Mesodermal cell (in vitro differentiated cells): ENCODE results near the gene OR2S2.

Experiments used
- H3K27ac ChIP-seq: 2 replicates; pipeline ENCODE4 v1.7.0; 2013; ENCODE audit warnings: mild to moderate bottlenecking, low read depth, low read length, moderate library complexity; ENCODE audit not compliant: severe bottlenecking
- H3K36me3 ChIP-seq: 2 replicates; pipeline ENCODE4 v1.7.1; 2013; ENCODE audit warnings: mild to moderate bottlenecking, low read length, moderate library complexity; ENCODE audit not compliant: control insufficient read depth, insufficient read depth
- H3K4me1 ChIP-seq: one replicate; pipeline ENCODE4 v1.7.1; 2013; ENCODE audit warnings: mild to moderate bottlenecking, low read length; ENCODE audit not compliant: insufficient read depth, control insufficient read depth, poor library complexity, severe bottlenecking
- H3K4me3 ChIP-seq: 2 replicates; pipeline ENCODE4 v1.7.0; 2013; ENCODE audit warnings: low read length, control low read depth, mild to moderate bottlenecking; ENCODE audit not compliant: insufficient read depth, poor library complexity, severe bottlenecking; ENCODE audit errors: extremely low read depth
- H3K9me3 ChIP-seq: 2 replicates; pipeline ENCODE4 v1.7.1; 2013; ENCODE audit warnings: mild to moderate bottlenecking, low read length, moderate library complexity; ENCODE audit not compliant: control insufficient read depth
- WGBS, 2 experiments: methylation state at CpG; one replicate each; pipeline ENCODE4 v1.1.5; 2013; ENCODE audit warnings: missing lambda C conversion rate in 2 of 2; ENCODE audit not compliant: insufficient coverage in 2 of 2; 5-methylcytosine and 5-hydroxymethylcytosine counted together

OR2S2 gene

GRCh38 chr9:35962126-35962906, 4.4 kb upstream of the OR2S2 start:
- Histone ChIP-seq H3K4me3 (no peak overlapping the region), H3K36me3 (no peaks in the 10 kb centered on the region), H3K4me1 (no peaks in the 10 kb centered on the region), H3K27ac (no peak overlapping the region), H3K9me3 (no peaks in the 10 kb centered on the region)
- WGBS, 2 experiments = 81 to 86% methylated on average over 15 to 16 of the region's 23 CpGs

GRCh38 chr9:35960039-35960655, 2.2 kb upstream of the OR2S2 start:
- 83% methylated on average over 2 of the region's 3 CpGs; no CpG with 5 or more reads in 1 of the 2 experiments for WGBS, 2 experiments
- H3K36me3 ChIP-seq = no peaks in the 10 kb centered on the region
- H3K4me1 ChIP-seq = no peaks in the 10 kb centered on the region
- no peaks in the 10 kb centered on the region for H3K9me3 ChIP-seq
- H3K4me3 ChIP-seq = no peak overlapping the region
- no peak overlapping the region for H3K27ac ChIP-seq

DNA sequence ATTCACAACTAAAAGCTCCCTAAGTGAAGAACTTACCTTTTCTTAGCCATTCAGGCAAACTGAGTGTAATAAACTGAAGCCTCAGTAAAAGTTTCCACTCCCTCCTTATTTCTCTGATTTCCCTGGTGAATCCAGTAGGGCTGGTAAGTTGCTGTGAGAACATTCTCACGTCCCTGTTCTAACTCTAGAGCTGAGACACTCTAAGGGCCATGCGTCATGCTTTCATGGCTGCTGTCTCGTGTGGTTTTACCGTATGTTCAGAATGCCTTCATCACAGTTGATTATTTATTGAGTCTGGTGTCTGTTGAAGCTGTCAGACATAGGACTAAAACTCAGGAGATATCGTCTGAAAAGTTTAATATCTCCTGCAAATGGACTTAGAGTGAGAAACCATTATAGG, 1.3 kb downstream of the OR2S2 start:
- 93 to 96% methylated on average over 4 to 5 of the region's 5 CpGs for WGBS, 2 experiments
- no peak overlapping the region for H3K27ac ChIP-seq
- no peak overlapping the region for H3K4me3 ChIP-seq
- no peaks in the 10 kb centered on the region for H3K36me3 ChIP-seq
- peaks cover 3% of the 10 kb centered on the region for H3K4me1 ChIP-seq
- H3K9me3 ChIP-seq = no peaks in the 10 kb centered on the region

DNA sequence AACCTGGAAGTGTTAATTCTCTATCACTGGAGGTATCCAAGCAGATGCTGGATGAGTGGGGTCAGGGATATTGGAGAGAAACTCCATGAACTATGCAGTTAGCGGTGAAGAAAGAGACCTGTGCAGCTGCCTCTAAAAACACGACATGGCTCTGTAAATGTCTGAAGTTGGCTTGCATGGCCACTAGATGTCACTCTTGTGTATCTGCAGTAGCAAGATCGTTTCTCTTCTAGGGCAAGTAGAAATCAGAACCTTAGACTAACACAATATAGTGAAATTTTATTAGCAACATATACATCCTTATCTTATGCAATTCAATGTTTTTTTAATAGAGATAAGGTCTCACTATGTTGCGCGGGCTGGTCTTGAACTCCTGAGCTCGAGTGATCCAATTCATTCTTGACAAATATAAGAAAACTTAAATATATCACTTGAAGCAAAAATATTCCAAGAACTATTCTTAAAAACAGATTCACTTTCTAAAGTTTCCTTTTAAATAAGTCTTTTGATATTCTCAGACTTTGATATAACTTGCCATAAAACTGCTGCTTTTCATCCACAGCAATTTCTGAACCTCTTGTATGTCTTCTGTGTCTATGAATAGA, 2.9 kb downstream of the OR2S2 start:
- no peaks in the 10 kb centered on the region for H3K36me3 ChIP-seq
- H3K27ac ChIP-seq = no peak overlapping the region
- H3K9me3 ChIP-seq = no peaks in the 10 kb centered on the region
- 0 to 14% methylated on average over 1 to 2 of the region's 6 CpGs for WGBS, 2 experiments
- no peak overlapping the region for H3K4me3 ChIP-seq
- peaks cover 3% of the 10 kb centered on the region for H3K4me1 ChIP-seq

DNA sequence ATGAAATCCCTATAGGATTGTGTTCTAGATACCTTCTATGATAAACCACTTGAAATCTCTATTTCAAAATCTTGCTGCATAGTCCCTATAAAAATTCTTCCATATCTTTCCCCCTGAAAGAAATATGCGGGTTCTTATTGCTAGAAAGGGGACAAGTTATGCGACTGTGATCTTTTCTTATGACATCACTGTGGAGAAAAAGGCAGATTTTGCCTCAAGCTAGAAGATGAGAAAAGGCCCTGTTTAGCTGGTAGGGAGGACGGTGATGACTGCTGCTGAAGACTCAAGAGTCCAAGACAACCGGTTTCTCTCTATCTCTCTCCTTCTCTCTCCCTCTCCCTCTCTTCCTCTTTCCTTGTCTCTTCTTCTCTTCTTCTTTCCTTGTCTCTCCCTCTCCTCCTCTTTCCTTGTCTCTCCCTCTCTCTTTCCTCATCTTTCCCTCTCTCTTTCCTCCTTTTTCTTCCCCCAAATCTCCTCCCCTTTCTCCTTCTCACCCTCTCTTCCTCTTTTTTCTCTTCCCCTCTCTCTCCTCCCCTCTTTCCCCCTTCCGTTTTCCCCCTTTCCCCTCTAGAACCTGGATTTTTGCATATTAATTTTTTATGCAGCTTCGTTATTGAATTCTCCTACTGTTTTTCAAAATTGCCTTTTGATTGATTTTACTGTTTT, 5.3 kb downstream of the OR2S2 start:
- Histone ChIP-seq H3K4me3 (no peak overlapping the region), H3K36me3 (no peaks in the 10 kb centered on the region), H3K4me1 (peaks cover 13% of the 10 kb centered on the region), H3K9me3 (no peaks in the 10 kb centered on the region), H3K27ac (no peak overlapping the region)
- 76 to 100% methylated on average over 2 to 3 of the region's 6 CpGs for WGBS, 2 experiments

- no peak overlapping the region for H3K4me3 ChIP-seq
- WGBS, 2 experiments = 58 to 64% methylated on average over 6 of the region's 6 CpGs
- no peaks in the 10 kb centered on the region for H3K36me3 ChIP-seq
- H3K4me1 ChIP-seq = peaks cover 13% of the 10 kb centered on the region
- peak overlapping the region; percentile 41 for H3K27ac ChIP-seq
- no peaks in the 10 kb centered on the region for H3K9me3 ChIP-seq
These were observed 6.2 kb downstream of the OR2S2 start for GRCh38 chr9:35951736-35952135.

DNA sequence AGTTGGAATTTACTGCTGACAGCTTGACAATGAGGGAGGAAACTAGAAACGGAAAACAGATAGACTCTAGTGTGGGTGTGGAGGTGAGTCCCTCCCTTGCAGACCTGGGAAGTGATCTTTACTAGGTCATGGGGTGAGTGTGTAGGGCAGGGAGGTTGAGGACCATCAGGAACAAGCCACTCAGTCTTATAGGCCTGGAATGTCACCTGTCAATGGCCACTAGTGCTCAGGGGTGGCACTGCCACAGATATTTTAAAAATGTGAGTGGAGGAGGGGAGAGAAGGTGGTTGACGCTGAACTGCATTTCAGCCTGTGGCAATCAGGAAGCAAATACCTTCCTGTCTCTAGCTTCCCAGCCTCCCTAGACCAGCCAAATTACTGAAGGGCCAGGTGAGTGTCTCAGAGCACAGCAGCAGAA, 9.0 kb downstream of the OR2S2 start:
- H3K4me3 ChIP-seq = no peak overlapping the region
- WGBS, 2 experiments = 39 to 70% methylated on average over 1 to 2 of the region's 2 CpGs
- H3K4me1 ChIP-seq = peaks cover 13% of the 10 kb centered on the region
- no peaks in the 10 kb centered on the region for H3K9me3 ChIP-seq
- H3K27ac ChIP-seq = no peak overlapping the region
- H3K36me3 ChIP-seq = no peaks in the 10 kb centered on the region

DNA sequence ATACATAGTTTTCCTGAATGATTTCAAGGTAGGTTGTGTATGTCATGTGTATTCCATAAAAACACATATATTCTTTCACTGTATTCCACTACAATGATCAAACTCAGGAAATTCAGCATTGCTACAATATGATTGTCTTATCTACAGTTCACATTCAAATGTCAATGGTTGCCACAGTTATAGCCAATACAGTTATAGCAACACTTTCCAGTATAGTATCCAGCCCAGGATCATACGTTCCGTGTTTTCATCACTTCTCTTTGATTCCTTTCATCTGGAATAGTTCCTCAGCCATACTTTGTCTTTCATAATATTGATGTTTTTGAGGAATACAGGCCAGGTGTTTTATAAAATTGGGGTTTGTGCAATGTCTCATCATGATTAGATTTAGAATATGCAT, 9.5 kb downstream of the OR2S2 start:
- Histone ChIP-seq H3K4me1 (peaks cover 13% of the 10 kb centered on the region), H3K36me3 (no peaks in the 10 kb centered on the region), H3K9me3 (no peaks in the 10 kb centered on the region), H3K4me3 (no peak overlapping the region), H3K27ac (no peak overlapping the region)
- WGBS, 2 experiments = 100% methylated on average over 2 of the region's 2 CpGs; no CpG with 5 or more reads in 1 of the 2 experiments

GRCh38 chr9:35945341-35946018, 12.5 kb downstream of the OR2S2 start:
- Histone ChIP-seq H3K27ac (no peak overlapping the region), H3K4me1 (peaks cover 14% of the 10 kb centered on the region), H3K4me3 (no peak overlapping the region), H3K9me3 (no peaks in the 10 kb centered on the region), H3K36me3 (no peaks in the 10 kb centered on the region)
- WGBS, 2 experiments = 21 to 73% methylated on average over 4 to 8 of the region's 10 CpGs

DNA sequence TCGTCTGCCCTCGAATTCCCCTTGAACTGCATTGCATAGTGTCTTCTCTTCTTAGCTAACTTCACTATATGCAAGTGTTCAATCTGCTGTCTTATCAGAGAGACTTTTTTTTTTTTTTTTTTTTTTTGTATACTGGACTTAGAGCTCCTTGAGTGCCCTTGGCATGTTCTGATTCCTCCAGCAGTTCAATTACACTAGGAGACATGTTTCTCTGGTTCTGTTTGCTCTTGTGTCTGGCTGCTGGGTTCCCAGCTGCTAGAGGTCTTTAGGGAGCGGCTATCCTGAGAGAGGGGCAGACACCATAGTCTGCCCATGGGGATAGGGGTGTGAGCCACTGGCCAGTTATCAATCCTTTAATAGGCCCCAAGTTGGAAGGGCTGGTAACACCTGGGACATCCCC, 13.1 kb downstream of the OR2S2 start:
- Histone ChIP-seq H3K27ac (no peak overlapping the region), H3K4me3 (no peak overlapping the region)
- 83 to 100% methylated on average over 1 of the region's 3 CpGs for WGBS, 2 experiments

More for the DNA sequence above, 13.1 kb downstream of the OR2S2 start:
- Histone ChIP-seq H3K4me1 (peaks cover 14% of the 10 kb centered on the region), H3K36me3 (no peaks in the 10 kb centered on the region), H3K9me3 (no peaks in the 10 kb centered on the region)
